K562 (cell line): ENCODE data around the gene PIK3R2. TPM values are rescaled to one million over a fixed set of nuclear protein-coding genes. Genes with fewer than 3 reads are reported as not detected.

Experiments used
- ARID2 ChIP-seq: fragments of 450-650 bp; IDR thresholded peaks from 2 replicates; pipeline ENCODE4 v1.6.1; 2017; ENCODE audit warnings: antibody characterized with exemption, mild to moderate bottlenecking
- ARID4B ChIP-seq: sonication (generic); formaldehyde crosslinking; IDR thresholded peaks from 2 replicates; pipeline ENCODE4 v1.8.0; 2022; ENCODE audit warnings: mild to moderate bottlenecking, missing genetic modification reagents
- ARNT ChIP-seq, 2 experiments: fragments of 450-650 bp; IDR thresholded peaks; 2 replicates each; pipeline ENCODE4 v1.6.1; 2016; ENCODE audit warnings: mild to moderate bottlenecking in 1 of 2
- BCLAF1 ChIP-seq, 2 experiments: fragments of 450-650 bp in 1 of 2; IDR thresholded peaks; 2 replicates each; pipeline ENCODE4 v1.6.1; 2011 to 2017; ENCODE audit warnings: low read depth in 2 of 2, antibody characterized with exemption in 1 of 2, borderline replicate concordance in 1 of 2, low read length in 1 of 2, mild to moderate bottlenecking in 1 of 2, mixed read lengths in 1 of 2; ENCODE audit not compliant: control insufficient read depth in 1 of 2
- E4F1 ChIP-seq: fragments of 250-450 bp; sonication (Bioruptor Pico); IDR thresholded peaks from 2 replicates; pipeline ENCODE4 v1.5.0; 2021; ENCODE audit warnings: mild to moderate bottlenecking, borderline replicate concordance
- GMEB1 ChIP-seq: fragments of 250-450 bp; sonication (Bioruptor Pico); IDR thresholded peaks from 2 replicates; pipeline ENCODE4 v1.4.0; 2020; ENCODE audit warnings: mild to moderate bottlenecking
- KLF1 ChIP-seq: fragments of 450-650 bp; IDR thresholded peaks from 2 replicates; pipeline ENCODE4 v1.6.1; 2016; ENCODE audit warnings: missing genetic modification characterization, missing compliant biosample characterization
- MCM5 ChIP-seq: fragments of 450-650 bp; IDR thresholded peaks from 2 replicates; pipeline ENCODE4 v1.6.1; 2016; ENCODE audit warnings: low read depth
- POLR2AphosphoS5 ChIP-seq: IDR thresholded peaks from 2 replicates; pipeline ENCODE4 v1.6.1; 2011; ENCODE audit warnings: mild to moderate bottlenecking, low read depth, low read length, moderate library complexity; ENCODE audit not compliant: control insufficient read depth, insufficient read depth
- SRF ChIP-seq, 2 experiments: fragments of 250-450, 450-650 bp in 1 of 2; sonication (Bioruptor Pico) in 1 of 2; sonication (generic) in 1 of 2; formaldehyde crosslinking; IDR thresholded peaks; 2 replicates each; pipeline versions ENCODE4 v1.5.0 to v1.5.1; 2020 to 2022; ENCODE audit warnings: mild to moderate bottlenecking in 1 of 2, missing genetic modification reagents in 1 of 2
- ZNF175 ChIP-seq: fragments of 200-800 bp; sonication (Bioruptor generic); IDR thresholded peaks from 2 replicates; pipeline ENCODE4 v1.6.1; 2016; ENCODE audit warnings: low read depth, mild to moderate bottlenecking, missing genetic modification characterization, missing compliant biosample characterization
- ZNF224 ChIP-seq: sonication (generic); formaldehyde crosslinking; IDR thresholded peaks from 2 replicates; pipeline ENCODE4 v1.8.0; 2022; ENCODE audit warnings: mild to moderate bottlenecking, missing genetic modification reagents
- ZNF780A ChIP-seq: fragments of 250-450 bp; sonication (Bioruptor Pico); IDR thresholded peaks from 2 replicates; pipeline ENCODE4 v1.5.0; 2021; ENCODE audit warnings: mild to moderate bottlenecking
- polyA plus RNA-seq, 8 experiments: library from polyadenylated mRNA; depleted of rRNA in 4 of 8; stranded (reverse) in 5 of 8; unstranded in 3 of 8; fragments of >200 nt; fragmentation: Nextera tagmentation in 2 of 8; fragmentation: Illumina TruSeq in 1 of 8; extraction: Ambion mirVana in 2 of 8; extraction: Trizol in 1 of 8; gene quantifications; 2 replicates each; pipeline versions ENCODE4 v1.2.1 to v1.2.3, GENCODE V29; 2011 to 2014; ENCODE audit warnings: inconsistent platforms in 1 of 8, missing spikeins in 1 of 8
- total RNA-seq, 7 experiments: library from RNA; depleted of rRNA in 6 of 7; stranded (reverse); fragments of >200 nt in 6 of 7; fragmentation: Illumina TruSeq in 2 of 7; extraction: Trizol in 2 of 7; gene quantifications; 2 replicates each; pipeline versions ENCODE4 v1.2.1 to v1.2.3, GENCODE V29; 2011 to 2021; ENCODE audit warnings: low replicate concordance in 1 of 7

Gene PIK3R2
- total and polyA plus RNA-seq, 9 of the 15 experiments (the other 6 are each of a cell fraction or from before 2014, with no cell fraction given) = 0.39 to 37.9 (median 5.3) TPM

GRCh38 chr19:18202778-18203407 lies 49.9 kb downstream of the PIK3R2 start (continued):
- TF ChIP-seq BCLAF1 (IDR thresholded peaks at IDR 0.05; ENCODE audit: borderline replicate concordance in 1 of 2, control insufficient read depth in 1 of 2, low read depth in 2 of 2, low read length in 1 of 2) (no peak), ZNF780A (CRISPR knock-in tag) (no peak), ZNF224 (CRISPR knock-in tag) (no peak), ARNT (IDR thresholded peaks at IDR 0.05) (no peak), E4F1 (CRISPR knock-in tag) (no peak), ARID4B (CRISPR knock-in tag) (no peak), SRF (CRISPR knock-in tag; IDR thresholded peaks at IDR 0.05) (no peak), KLF1 (tag) (no peak), MCM5 (no peak), ARID2 (no peak), ZNF175 (CRISPR knock-in tag) (no peak), POLR2AphosphoS5 (no peak), GMEB1 (no peak)
